ENCODE results near the gene MT1X.
"Not testable (repeated sequence)": the region's sequence is repeated elsewhere in the genome, so short reads cannot be mapped to it uniquely, and the experiment has no call there.

The MT1X gene

DNA sequence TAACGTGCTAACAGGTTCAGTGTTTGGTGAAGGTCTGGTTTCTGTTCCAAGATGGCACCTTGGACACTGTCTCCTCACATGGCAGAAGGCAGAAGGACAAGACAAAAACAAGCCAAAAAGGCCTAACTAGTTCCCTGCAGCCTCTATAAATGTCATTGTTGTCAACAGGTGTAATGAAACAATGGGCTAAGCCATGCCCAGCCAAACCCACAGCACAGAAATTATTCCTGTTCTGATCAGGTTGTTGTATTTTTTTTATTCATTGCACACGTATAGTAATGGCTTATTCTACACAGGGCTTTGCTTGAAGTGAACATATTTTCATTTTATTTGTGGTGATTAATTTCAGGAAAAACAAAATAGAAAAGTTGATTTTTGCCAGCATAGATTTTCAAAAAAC is 31.5 kb downstream of the MT1X start:
- DNase-seq: no peak

DNA sequence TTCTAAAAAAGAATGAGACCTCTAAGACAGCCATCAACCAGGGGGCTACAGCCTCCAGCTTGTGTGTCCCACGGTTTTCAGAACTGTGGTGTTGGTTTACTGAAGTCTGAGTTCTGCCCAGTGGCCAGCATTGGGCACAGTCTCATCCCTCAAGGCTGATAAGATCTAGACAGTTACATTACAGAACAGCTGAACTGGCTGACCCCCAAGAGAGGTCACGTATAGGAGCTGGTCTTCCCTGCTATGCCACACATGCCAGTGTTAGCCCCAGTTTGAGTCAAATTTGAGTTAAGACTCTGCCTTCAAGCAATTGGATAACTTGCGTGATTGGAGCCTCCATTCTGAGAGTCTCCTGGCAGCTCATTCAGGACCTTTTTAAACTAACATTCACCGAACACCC is 32.9 kb downstream of the MT1X start:
- DNase-seq: no peak

DNA sequence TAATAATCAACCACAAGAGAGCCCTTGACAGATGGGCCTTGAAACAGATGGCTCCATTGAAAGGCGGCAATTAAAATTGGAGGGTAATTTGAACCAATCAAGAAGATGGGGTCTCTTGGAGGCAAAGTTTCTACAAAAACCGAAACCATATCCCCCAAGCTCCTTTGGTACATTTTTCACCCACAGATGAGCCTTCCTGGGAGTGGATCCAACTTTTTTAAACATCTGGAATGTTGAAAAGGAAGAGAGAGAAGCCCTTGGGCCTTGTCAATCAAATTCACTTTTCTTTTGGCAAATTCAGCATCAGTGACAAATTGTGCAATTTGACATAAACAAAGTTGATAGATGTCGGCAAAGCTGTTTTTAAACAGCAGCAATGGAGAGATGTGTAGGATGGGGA is 34.5 kb downstream of the MT1X start:
- no peak for DNase-seq

DNA sequence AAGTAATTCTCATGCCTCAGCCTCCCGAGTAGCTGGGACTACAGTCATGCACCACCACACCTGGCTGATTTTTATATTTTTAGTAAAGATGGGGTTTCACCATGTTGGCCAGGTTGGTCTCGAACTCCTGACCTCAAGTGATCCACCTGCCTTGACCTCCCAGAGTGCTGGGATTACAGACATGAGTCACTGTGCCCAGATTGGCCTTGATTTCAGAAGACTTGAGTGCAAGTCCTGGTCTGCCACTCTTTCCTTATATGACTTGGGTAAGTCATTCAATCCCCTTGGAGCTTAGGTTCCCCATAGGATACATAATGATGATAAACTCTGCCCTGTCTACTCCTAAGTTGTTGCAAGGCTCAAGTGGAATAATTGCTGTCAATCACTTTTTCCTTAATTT is 35.3 kb downstream of the MT1X start:
- not testable (repeated sequence) for DNase-seq

DNA sequence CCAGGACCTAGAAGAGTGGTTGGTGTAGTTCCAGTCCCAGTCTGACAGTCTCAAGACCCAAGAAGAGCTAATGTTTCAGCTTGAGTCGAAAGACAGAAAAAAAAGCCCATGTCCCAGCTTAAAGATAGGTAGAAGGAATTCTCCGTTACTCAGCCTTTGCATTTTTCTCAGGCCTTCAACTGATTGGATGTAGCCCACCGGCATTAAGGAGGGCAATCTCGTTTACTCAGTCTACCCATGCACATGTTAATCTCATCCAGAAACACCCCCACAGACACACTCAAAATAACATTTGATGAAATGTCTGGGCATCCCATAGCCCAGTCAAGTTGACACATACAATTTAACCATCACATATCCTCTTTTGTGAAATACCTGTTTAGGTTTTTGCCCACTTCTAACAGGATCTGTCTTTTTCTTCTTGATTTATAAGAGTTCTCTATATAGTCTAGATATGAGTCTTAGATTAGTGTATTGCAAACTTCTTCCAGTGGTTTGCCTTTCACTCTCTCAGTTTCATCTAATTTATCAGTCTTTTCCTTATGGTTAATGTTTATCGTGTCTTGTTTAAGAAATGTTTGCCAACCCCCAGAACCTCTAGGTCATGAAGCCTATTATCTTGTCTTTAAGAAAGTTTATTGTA is 40.1 kb downstream of the MT1X start:
- no peak for DNase-seq

DNA sequence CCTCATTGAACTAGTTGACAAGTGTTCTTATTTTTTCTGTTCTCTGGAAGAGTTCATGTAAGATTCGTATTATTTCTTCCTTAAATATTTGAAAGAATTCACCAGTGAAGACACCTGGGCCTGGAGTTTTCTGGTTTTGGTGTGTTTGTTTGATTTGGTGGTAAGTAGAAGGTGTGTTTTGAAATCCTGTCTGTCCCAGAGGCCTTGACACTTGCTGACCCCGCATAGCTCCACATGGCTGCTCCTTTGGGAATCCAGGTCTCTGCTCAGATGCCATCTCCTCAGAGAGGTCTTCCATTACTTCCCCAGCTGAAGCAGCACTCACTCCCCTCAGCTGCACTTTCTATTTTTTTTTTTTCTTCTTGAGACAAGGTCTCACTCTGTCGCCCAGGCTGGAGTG is 41.9 kb downstream of the MT1X start:
- DNase-seq: no peak

DNA sequence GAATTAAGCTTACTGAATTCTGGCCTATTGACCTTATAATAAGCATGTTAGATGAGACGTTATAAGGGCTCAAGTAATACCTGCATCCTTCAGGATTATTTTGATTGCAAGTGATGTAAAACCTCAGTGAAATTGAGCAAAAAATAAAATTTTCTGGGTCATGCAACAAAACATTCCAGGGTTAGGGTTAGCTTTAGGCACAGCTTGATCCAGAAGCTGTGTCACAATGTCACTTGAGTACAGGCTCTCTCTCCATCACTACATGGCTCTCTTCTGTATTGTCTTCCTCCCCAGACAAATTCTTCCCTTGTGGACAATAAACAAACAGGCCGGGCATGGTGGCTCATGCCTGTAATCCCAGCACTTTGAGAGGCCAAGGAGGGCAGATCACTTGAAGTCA is 44.0 kb downstream of the MT1X start:
- DNase-seq: no peak

DNA sequence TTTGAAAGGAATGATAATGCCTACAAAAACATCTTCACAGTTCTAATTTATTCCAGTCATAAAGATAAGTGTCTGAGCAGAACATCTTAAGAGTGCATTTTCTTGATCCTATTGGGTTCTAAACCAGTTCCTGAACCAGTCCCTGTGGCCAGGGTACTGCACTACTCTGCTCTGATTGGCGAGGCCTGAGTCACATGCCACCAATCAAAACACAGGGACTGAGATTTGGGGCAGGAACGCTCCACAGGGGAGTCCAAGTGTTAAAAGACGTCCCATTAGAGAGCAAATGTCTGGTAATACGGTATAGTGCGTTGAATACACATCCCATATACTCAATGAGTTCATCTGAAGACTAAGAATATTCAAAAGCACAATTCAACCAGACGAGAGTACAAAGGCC is 44.7 kb downstream of the MT1X start:
- DNase-seq: no peak

DNA sequence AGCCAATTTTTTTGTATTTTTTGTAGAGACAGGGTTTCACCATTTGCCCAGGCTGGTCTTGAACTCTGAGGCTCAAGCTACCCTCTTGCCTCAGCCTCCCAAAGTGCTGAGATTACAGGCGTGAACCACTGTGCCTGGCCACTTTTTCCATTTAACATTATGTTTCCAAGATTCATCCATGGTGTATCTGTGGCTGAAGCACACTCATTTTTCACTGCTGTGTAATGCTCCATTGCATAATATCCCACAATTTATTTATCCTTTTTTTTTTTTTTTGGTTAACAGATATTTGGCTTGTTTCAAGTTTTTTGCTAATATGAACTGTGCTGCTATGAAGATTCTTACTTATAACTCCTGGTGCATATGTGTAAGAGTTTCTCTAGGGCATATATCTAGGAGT is 45.8 kb downstream of the MT1X start:
- no peak for DNase-seq

DNA sequence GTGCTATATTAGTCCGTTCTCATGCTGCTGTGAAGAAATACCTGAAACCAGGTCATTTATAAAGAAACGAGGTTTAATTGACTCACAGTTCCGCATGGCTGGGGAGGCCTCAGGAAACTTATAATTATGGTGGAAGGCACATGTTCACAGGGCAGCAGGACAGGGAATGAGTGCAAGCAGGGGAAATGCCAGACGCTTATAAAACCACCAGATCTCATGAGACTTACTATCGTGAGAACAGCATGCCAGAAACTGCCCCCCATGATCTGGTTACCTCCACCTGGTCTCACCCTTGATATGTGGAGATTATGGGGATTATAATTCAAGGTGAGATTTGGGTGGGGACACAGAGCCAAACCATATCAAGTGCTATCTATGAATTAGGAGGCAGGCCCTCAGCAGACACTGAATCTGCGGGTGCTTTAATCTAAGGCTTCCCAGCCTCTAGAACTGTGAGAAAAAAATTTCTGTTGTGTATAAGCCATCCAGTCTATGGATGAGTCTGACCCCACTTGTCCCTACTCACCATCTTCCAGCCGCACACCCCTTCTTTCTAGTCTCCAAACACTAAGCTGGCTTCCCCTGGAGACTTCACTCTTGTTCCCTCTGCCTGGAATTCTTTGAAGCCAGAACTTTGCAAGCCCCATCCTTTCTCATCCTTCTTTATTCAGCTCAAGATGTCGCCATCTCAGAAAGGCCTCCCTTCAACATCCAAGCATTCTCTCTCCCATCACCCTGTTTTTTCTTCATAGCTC is 46.9 kb downstream of the MT1X start:
- DNase-seq: no peak

DNA sequence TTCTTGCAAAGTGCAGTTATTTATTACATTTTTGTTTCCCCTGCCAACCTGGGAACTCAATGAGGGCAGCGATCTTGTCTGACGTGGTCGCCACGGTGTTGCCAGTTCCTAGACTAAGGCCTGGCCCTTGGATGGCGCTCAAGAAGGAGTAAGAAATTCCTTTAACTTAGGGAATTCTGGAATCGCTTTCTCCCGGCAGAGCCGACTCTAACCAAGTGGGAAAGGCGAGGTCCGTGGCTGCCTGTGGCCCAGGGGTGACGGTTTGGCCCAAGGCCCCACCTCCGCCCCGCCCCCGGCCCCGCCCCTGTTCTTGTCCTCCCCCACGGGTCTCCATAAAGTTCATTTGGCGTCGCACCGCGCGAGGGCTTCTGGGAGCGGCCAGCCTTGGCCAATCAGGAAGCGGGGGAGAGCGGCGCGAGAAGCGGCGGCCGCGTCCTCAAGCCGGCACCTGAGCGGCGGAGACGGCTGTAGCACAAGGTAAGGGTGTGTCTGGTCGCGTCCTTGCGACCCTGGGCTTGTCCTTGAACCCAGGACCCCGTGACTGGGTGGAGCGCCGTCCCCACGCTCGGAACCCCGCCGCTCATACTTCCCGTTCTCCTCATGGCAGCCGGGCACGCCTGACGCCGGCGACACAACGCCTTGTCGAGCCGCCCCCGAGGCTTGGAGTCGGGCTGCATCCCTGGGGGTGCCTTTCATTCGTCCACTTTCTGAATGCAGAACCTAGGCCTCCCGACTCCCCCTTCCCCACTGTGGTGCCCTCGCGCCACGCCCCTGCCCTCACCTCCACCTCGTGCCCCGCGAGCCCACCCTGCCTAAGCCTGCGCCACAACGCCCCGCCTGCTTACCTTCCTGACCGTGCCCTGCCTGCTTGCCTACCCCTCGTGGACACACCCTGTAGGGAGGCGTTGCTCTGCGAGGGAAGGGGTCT is 47.7 kb downstream of the MT1X start, which contains the start of gene NUP93:
NUP93 (plus strand) TSS at position 395 of the 928 bp plus-strand sequence. CDS start 18,119 bp downstream, outside the sequence.
- peak; percentile 93 for DNase-seq

DNA sequence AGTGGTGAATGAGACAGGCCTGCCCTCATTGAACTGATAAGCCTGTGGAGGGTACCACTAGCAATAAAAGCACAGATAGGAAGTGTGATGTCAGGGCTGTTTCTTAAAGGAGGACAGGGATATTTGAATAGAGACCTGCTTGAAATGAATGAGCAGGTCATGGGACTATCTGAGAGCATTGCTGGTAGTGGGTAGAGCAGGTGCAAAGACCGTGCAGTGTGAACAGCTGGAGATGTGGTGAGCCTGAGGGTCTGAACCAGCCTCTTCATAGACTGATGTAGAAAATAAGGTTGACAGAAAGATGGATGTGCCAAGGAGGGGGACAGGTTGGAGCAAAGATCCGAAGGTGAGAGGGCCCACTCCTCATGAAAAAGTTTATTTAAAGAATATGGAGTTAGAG is 50.1 kb downstream of the MT1X start:
- no peak for DNase-seq

DNA sequence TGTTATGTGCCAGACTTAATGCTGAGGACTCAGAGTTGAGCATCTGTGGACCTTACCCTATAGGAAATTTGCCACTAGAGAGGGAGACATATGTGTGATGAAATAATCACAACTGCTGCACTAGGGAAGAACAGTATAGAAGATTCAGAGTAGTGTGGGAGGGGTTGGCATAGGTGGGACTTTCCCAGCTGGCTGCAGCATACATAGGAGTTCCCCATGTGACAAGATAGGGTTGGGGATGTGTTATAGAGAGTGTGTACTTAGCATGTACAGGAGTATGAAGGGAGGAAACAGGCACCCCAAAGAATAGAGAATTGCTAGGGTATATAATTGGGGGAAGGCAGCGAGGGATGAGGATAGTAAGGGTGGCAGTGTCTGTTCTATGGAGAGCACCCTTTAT is 50.6 kb downstream of the MT1X start:
- DNase-seq: peak; percentile 43

Data from stimulated activated CD4-positive, alpha-beta T cell treated with anti-CD3 and anti-CD28 coated beads, Interleukin-15, amount 100 ng/mL, for 24 hours (primary cell).